Measurements from ENCODE around the gene DUSP5.

GRCh38 chr10:110546077-110546476, 48.4 kb downstream of the DUSP5 start:
- TF ChIP-seq CTCF (IDR thresholded peaks at IDR 0.05), result no peak
- no peak for TF ChIP-seq POLR2A (IDR thresholded peaks at IDR 0.05)

All from upper lobe of left lung (tissue), 4 donors.